ENCODE results near the gene L1TD1.
"Not testable (repeated sequence)": the region's sequence is repeated elsewhere in the genome, so short reads cannot be mapped to it uniquely, and the experiment has no call there.

Gene L1TD1

GRCh38 chr1:62237950-62238374, 43.3 kb downstream of the L1TD1 start:
- no peak for DNase-seq

DNA sequence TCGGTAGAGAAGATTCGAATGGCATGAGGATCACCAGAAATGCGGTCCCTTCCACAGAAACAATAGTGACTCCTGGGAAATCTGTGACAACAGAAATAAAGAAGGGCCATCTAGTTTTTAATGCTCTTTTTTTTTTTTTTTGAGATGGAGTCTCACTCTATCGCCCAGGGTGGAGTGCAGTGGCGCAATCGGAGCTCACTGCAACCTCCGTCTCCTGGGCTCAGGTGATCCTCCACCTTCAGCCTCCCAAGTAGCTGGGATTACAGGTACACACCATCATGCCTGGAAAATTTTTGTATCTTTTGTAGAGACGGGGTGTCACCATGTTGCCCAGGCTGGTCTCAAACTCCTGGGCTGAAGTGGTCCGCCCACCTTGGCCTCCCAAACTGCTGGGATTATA, 43.9 kb downstream of the L1TD1 start:
- DNase-seq: no peak

GRCh38 chr1:62239652-62240403, 45.2 kb downstream of the L1TD1 start:
- not testable (repeated sequence) for DNase-seq

- no peak for DNase-seq
These were observed 46.2 kb downstream of the L1TD1 start for GRCh38 chr1:62240651-62241370.

GRCh38 chr1:62241371-62242131, 46.9 kb downstream of the L1TD1 start:
- DNase-seq: no peak

DNA sequence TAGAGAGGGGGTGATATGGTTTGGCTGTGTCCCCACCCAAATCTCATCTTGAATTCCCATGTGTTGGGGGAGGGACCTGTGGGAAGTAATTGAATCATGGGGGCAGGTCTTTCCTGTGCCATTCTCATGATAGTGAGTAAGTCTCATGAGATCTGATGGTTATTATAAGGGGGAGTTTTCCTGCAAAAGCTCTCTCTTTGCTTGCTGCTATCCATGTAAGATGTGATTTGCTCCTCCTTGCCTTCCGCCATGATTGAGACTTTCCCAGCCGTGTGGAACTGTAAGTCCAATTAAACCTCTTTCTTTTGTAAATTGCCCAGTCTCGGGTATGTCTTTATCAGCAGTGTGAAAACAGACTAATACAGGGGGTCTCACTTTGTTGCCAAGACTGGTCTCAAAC, 49.7 kb downstream of the L1TD1 start:
- DNase-seq: not testable (repeated sequence)

DNA sequence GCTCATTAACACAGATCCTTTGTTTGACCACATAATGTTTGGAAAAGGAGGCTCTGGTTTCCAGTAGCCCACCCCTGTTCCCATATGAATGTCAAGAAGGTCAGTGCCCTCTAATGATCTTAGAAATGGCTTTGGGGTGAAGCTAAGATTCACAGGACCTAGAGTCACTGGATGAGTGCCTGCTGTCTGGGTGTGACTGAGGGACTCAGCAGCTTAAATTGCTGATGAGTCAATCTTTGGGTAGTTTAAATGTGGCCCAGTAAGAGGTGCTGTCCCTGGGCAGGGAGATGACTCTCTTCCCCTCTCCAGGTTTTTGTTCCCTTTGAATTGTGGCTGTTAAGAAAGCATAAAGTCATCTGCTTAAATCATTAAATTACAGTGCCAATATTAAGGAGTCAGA, 50.6 kb downstream of the L1TD1 start:
- no peak for DNase-seq

DNA sequence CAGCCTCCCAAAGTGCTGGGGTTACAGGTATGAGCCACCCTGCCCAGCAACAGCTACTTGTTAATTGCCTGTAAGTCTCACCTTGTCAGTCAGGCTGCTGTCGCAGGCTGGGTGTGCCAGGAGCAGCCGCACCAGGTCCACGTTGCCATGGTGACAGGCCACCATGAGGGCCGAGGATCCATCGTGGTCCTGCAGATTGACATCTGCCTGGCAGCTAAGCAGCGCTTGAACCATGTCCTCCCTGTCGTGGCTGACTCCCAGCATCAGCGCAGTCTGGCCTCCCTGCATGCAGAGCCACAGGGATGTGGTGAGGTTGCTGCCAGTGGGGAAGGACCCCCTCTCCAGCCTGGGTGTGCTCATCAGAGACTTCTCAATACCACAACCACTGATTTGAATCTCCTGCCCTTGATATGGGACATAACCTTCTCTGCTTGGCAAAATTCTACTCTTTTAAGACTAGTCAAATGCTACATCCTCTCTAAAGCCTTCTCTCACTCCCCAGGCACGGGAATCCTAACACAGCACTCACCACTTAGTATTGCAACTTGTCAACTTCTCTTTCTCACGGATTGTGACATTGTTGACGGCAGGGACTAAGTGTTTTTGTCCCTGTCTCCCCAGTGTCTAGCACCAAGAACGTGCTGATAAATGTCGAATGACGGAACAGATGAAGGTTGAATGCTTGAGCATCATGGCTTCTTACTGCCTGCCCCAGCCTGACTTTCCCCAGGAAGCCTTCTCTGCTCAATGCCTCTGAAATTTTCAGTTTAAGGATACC, 52.9 kb downstream of the L1TD1 start:
- DNase-seq: no peak

GRCh38 chr1:62250126-62250726, 55.6 kb downstream of the L1TD1 start:
- DNase-seq: no peak

- DNase-seq: no peak
These were observed 64.9 kb downstream of the L1TD1 start for GRCh38 chr1:62259551-62259950.

DNA sequence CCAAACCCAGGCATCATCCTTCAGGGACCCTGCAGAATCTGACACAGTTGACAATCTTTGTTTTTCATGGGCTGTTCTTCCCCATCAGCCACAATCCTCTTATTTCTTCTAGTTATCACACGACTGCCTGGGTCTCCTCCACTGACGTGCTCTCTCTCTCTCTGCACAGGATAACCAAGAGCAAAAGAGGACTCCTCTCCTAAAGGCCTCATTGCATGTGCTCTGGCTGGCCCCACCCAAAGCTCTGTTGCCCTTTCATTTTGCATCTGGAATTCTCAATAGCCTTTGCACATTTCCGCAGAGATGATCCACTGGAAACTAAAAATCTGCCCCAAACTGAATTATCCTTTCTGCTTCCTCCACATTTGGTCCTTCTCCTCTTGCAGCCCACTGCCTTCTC, 66.0 kb downstream of the L1TD1 start:
- DNase-seq: no peak

Data from midbrain (tissue), 1 donor.